IPS DF 4.7 (cell line): ENCODE measurements around the gene OPRL1.

Experiments used
- DNase-seq: peaks from one replicate; pipeline ENCODE4 v3.0.0-alpha.2; 2013; ENCODE audit warnings: low spot score; ENCODE audit errors: extremely low read depth

OPRL1 gene

DNA sequence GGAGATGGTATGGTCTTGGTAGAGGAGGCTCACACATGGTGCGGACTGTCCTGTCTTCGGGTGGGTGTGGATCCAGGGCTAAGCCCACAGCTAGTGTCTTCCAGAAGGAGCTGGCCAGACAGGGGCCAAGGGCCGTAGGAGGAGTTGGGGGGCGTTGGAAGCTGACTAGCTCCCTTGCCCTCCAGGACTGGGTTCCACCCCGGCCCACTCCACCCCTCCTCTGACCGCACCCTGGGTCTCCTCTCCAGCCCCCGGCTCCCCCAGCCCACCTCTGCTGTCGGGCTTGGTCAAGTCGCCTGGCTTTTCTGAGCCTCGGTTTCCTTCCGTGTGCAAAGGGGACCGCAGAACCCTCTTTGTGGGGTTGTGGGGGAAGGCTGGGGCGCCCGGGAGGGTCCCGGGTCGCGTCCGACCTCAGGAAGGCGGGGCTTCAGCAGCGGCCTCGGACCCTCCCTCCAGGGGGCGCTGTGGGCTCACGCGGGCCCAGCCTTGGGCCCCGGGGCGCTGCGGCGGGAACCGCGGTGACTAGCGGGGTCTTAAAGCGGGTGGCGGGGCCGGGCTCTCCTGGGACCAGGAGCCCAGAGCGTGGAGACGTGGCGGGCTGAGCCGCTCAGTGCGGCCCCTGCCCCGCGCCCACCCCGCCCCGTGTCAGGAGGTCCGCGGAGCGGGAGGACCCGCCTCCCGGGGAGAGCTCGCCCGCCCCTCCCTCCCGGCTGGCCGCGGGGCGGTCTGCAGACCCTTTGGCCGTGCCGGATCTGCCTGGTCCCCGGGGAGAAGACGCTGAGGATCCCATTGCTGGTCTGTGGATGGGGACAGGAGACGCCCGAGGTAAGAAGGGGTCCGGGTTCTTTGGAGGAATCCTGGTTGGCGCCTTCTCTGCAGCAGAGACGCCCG is 22.1 kb downstream of the OPRL1 start:
- no peak for DNase-seq

DNA sequence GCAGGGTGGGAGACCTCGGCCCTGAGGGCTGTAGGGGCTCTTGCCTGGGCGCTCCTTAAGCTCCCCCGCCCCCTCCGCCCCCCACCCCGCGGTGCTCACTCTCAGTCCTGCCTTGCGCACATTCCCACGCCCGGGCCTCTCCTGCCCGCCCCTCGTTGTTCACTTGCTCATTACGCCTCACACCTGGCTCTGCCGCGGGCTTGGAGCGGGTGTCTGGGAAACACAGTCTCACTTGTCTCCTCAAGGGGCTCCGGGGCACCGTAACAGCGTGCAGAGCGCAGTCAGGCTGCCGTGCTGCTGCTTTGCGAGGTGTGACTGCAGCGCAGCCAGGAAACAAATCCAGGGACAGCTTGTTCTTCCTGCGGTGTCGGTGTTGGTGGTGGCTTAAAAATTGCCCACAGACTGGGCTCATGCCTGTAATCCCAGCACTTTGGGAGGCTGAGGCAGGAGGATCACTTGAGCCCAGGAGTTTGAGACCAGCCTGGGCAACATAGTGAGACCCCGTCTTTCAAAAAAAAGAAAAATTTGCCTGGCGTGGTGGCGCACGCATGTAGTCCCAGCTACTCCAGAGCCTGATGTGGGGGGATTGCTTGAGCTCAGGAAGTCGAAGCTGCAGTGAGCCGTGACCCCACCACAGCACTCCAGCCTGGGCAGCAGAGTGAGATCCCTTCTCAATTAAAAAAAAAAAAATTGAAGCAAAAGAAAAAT is 22.9 kb downstream of the OPRL1 start:
- no peak for DNase-seq

DNA sequence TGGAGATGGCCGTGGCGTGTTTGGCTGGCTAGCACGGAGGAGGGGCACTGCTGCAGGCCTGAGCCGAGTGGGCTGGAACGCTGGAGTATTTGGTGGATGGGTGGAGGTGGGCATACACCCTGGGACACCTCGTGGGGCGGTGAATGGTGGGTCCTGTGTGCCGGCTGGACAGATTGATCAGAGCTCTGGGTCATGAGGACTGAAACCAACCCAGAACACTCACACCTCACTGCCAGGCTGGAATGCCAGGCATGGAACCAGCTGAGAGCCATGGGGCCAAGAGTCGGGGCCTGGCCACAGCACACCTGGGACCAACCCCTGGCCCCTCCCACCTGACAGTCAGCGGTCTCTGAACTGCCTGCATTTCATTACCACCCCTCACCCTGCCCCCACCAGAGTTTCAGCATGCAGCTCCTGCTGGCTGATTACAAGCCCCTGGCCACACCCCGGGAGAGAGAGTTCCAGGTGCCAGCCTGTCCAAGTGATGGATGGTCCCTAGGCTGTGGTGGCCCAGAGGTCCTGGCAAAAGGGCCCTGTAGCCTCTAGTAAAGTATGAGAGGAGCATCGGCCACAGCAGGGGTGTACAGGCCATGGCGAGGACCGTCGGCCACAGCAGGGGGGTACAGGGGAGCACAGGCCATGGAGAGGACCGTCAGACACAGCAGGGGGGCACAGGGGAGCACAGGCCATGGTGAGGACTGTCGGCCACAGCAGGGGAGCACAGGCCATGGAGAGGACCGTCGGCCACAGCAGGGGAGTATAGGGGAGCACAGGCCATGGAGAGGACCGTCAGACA is 24.2 kb downstream of the OPRL1 start:
- no peak for DNase-seq

DNA sequence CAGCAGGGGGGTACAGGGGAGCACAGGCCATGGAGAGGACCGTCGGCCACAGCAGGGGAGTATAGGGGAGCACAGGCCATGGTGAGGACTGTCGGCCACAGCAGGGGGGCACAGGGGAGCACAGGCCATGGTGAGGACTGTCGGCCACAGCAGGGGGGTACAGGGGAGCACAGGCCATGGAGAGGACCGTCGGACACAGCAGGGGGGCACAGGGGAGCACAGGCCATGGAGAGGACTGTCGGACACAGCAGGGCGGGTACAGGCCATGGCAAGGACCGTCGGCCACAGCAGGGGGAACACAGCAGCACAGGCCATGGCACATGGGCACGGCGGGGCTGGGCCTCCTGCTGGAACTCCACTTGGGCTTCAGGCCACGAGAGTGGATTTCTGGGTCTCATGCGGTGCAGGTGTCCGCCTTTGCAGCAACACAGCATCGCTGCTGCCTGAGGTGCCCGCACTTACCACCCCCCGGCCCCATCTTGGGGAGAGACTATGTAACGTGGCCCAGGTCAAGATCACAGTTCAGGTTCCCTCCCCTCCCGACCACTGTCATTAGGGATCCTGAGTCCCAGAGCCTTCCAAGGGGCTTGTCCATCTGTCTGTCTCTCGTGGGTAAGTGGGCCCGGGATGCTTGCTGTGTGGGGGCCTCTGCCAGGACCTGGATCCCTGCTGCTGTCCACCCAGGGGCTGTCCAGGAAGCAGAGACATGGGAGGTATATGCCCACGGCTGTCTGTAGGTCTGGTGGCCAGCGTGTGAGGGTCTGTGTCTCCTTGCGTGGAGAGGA is 25.0 kb downstream of the OPRL1 start:
- no peak for DNase-seq

DNA sequence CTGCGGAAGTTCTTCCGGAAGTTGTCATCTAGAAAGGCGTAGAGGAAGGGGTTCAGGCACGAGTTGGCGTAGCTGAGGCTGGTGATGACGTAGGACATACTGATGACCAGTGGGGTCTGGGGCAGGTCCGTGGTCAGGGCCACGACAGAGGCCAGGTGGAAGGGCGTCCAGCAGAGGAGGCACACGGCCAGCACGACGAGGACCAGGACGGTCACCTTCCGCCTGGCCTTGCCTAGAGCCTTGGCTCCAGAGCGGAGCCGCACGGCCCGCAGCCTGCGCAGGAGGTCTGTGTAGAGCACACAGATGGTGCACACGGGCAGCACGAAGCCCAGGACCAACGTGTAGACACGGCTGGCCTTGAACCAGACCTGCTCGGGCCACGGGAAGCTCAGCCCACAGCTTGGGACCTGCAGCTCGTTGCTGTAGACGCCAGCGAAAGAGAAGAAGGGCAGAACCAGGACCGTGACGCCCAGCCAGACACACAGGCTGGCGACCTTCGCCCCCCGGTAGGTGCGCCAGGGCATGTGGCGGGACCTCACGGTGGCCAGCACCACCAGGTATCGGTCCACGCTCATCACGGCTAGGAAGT is 26.1 kb downstream of the OPRL1 start:
- no peak for DNase-seq

DNA sequence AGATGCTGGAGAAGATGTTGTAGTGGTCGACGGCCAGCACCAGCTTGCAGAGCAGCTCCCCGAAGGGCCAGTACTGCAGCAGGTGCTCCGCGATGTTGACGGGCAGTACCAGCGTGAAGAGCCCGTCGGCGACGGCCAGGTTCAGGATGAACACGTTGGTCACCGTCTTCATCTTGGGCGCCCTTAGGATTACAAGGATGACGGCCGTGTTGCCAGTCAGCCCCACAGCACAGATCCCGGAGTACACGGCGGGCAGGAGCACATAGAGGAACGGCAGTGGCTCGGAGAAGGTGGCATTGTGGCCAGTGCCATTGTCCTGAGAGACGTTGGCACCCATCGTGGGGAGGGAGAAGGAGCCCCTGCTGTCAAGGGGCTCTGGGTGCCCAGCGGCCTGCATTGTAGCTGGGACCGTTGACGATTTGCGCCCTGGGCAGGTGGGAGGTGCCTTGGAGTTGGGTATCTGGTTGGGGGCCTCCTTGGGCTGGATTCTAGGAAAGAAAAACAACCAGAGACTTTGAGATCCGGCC is 26.6 kb downstream of the OPRL1 start:
- no peak for DNase-seq

DNA sequence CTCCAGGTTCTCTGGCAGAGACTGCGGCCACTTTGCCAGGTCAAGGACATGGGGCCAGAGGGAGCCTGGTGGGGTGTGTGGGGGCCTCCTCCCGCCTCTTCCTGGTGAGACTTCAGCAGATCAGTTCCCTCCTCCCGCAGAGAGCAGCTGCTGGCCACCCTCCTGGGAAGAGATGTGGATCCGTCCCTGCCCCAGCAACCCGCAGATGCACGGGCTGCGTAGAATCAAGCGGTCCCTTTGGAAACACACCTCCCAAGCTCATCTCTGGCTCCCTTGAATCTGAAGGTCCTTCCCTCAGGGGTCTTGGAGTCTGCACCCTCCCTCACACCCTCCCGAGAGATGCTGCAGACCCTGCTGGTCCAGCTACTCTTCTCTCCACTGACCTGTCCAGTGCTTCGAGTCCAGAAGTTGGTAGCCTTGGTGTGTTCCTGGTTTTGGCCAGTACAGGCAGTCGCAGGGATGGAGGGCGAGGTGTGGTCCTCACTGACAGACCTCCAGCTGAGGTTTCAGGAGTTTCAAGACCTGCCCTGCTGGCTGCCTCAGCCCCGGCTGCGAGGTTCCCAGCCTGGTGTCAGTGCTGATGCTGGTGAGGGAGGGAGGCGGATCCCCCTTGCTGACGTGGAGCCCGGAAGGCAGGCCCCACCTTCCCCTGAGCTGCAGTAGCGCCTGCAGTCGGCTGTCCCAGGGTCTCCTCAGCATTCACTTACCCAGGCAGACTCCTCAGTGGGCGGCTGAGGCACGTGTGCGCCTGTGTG is 27.3 kb downstream of the OPRL1 start, which contains the start of gene NPBWR2:
NPBWR2 (minus strand) TSS at position 585 of the 755 bp plus-strand sequence. CDS start 734 bp downstream, outside the sequence.
- DNase-seq, result no peak

DNA sequence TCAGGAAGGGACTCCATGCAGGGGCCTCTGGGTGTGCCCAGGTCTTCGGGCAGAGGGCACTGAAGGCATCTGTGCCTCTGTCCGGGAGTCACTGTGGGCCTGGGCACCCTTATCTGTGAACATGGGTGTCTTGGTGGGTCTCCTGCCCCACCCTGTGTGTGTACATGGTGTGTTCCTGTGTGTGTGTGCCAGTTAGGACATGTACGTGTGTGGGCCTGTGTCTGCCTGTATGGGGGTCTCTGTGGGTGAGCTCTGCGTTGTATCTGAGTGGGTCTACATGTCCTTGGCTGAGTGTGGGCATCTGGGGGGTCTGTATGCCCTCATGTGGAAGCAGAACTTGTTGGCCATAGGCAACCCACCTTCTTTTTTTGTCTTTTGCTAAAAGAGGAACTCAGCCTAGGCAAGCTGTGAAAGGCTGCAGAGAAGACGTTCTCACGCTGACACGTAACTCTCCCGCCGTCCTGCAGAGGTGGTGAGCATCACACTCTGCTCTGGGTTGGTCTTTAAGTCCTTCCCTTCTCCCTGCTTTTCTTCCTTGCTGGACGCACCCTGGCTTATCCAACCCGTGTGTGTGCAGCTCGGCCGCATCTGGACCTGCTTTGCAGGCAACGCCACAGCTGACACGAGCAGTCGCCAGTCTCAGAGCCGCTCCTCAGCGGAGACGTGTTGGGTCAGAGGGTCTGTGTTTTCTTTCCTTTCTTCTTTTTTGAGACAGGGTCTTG is 28.0 kb downstream of the OPRL1 start:
- no peak for DNase-seq

DNA sequence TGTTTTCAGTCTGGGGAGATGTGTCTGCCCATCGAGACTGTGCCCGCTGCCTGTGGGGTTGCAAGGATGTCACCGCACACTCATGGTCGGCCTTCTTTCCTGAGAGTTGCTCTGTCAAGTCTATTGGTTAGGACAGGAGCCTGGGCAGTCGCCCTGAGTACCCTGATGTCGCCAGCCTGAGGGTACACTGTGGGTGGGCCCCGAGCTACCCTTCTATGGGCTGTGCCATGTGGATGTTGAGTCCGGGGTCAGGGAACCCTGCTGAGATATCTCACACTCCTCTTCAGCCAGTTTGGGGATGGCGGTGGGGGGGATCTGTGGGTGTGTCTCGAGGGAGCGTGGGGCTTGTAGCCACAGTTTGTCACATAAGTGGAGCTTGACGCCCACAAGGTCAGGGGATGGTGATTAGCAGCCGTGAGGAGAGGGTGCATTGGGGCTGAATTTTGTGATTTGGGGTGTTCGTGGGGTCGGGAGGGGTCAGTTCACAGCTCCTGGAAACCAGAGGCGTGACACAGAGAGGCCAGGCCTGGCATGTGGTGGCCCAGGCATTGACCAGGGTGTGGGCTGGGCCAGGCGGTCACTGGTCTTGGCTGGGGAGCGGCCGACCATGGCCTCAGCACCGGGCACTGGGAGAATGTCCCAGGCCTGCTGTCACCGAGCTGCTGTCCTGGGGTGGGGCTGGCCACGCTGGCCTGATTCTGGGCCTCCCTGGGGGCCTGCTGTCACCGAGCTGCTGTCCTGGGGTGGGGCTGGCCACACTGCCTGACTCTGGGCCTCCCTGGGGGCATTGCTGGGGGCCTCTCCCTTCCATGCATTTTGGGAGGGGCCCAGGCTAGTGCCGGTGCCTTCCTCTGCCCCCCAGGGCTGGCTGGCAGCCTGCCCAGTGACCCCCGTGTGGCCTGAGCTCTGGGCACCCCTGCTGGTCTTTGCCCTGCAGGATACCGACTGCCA is 29.1 kb downstream of the OPRL1 start:
- DNase-seq, result no peak

DNA sequence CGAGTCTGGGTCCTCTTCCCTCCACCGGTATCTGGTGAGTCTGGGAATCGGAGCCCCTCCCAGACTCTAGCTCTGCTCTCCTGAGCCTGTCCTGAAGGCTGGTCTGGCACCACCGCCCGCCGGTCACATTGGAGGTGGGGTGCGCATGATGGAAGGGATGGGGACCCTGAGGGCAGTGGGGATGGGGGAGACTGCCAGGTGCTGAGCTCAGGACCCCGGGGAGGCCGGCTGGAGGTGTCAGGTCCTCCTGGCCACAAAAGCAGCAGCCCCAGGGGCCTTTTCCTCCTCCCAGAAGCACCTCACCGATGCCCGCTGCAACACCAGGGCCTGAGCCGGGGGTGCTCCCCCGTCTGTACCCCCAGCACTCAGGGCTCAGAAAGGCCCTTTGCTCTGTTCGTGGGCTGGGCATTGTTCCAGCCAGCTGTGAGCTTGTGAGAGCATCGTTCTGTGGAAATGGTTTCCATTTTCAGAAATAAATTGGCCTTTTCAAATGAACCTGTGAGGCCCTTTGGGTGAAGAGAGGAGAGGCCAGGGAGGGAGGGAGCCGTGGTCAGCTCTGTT is 30.0 kb downstream of the OPRL1 start:
- DNase-seq, result no peak

DNA sequence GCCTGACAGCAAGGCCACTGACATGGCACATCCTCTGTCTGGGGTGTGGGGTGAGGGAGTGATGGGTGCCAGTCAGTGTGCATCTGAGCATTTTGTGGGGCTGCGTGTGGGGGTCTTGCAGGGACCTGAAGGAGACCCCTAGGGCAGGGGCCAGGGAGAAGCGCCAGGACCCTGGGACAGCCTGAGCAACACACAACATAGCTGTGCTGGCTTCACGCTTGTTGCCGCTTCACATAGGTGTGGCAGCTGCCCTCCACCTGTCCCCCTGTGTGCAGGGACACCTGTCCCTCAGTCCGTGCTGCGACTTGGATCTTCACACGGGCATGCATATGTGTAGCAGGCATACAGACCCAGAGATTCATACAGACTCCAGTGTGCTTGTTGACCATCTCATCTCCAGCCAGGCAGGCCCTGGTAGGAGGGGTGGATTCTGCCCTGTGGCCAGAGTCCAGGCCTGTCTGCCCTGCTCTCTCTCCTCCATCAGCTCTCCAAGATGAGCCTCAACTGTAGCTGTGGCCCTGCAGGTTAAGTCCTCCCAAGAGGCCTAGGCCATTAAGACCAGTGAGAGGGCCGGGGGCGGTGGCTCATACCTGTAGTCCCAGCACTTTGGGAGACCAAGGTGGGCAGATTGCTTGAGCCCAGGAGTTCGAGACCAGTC is 30.7 kb downstream of the OPRL1 start:
- DNase-seq, result no peak

DNA sequence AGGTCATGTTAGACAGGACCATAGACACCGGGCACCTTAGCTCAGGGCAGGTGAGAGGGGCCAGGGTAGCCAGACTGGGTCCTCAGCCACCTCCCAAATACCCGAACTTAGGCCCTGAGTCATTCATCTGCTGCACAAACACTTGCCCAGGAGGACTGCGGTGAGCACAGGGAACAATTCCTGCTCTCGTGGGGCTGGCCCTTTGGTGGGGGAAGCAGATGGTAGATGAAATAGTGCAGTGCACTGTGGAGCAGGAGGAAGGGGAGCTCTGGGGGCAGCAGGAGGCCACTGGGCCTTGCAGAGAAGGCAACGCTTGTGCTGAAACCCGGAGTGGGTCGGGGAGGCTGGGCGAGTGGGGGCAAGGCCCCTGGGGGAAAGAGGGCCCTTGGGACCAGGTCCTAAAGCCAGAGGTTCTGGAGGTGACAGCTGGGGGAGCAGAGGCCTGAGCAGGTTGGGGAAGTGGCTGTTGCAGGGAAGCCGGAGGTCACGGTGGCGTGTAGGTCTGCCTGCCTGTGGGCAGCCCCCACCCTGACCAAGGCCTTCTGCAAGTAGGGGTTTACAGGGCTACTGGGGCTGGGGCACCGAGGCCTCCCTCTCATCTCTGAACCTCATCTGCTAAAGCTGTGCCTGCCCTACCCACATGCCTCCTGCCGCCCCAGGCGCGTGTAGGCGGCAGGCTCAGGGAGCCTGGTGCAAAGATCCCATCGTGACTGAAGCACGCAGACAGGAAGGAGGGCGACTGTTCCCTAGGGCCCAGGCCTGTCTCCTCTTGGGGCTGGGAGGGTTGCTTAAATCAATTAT is 32.2 kb downstream of the OPRL1 start:
- no peak for DNase-seq

DNA sequence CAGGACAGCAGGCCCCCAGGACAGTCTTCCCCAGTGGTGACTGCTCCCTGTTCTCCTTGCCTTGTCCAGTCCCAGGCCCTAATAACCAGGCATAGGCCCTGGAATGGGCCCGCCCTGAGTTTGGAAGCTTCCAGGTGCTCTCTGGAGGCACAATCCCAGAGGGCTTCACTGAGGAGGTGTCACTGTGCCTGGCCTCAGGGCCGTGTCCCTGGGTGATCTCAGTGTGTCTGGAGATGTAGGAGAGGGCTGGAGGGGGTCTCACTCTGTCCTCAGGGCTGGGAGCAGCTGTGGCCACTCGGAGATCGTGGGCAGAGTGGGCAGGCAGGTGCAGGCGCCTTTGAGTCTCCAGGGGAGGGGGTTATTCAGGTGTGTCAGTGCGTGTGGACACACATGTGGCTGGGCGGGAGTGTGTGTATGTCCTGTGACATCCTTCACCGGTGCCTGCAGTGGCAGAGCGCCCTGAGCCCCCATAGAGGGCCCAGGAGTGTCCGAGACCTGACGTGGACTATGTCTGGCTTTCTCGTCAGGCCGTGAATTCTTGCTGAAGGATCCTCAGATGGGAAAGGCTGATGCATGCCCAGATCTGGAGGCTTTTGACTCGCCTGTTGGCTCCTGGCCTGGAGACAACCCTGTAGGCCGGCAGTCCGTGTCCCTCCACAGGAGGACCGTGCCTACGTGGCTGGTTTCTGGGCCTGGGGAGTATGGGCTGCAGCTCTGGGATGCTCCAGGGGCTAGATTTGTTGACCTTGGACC is 33.0 kb downstream of the OPRL1 start:
- no peak for DNase-seq

DNA sequence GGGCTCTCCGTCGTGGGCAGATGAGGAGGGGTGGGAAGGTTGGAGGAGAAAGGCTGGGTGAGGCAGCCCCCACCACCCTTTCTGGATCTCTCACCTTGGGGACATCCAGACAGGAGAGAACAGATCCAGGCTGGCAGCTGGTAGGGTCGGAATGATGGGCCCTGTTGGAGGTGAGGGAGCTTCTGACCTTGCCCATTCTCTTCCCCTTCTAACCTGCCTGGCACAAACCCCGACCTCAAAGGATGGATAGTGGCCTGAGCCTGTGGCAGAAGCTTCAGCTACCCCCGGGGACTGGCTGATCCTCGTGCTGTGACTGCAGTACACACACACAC is 33.5 kb downstream of the OPRL1 start:
- DNase-seq, result no peak

DNA sequence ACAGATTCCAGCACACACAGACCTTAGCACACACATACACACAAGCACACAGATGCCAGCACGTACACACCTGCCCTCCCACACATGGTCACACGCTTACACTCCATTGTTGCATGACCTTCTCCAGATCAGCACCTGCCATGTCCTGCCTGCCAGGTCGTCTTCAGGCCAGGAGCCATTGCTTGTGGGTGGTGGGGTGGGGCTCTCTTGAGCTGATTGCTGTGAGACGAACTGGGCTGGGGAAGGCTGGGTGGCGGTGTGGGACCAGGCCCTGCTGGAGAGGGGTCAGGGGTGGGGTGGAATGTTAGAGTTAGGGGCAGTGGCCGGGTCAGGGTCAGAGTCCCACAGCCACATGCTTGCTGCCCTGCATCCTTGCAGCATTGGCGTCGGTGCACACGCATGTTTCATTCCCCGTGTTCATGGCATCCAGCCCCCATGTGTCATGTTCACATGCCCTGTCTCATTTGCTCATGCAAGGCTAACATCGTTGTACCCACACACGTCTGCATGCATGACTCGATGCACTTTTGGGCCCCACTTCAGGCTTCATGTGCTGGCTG is 34.0 kb downstream of the OPRL1 start:
- DNase-seq, result no peak
